ENCODE measurements around the gene RPL19.

DNA sequence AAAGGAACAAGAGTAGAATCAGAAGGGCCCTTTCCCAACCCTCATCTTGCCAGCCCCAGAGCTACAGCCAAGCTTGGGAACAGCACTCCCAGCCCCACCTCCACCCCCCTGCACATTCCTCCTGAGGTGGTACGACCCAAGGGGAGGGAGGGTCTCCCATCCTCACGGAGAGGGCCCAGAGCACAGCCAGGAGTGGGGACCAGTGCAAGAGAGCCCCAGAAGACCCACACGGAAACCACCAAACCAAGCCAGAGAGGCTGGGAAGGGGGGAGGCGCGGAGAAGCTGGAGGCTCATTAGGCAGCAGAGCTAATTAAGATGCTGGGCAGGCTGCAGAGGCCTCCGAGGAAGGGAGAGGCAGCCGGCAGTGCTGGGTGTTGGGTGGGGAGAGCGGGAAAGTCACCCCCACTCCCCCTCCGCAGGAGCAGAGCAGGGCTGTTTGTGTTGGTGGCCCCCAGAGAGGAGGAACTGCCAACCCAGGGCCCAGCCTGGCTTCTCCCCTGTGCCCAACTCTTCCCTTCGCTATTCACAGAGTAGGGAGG is 5.0 kb upstream of the RPL19 start:
- TF ChIP-seq EZH2 (IDR thresholded peaks at IDR 0.05), result no peak
- no peak for TF ChIP-seq POLR2AphosphoS5 (IDR thresholded peaks at IDR 0.05; ENCODE audit: borderline replicate concordance, low read depth, low read length)

All from SK-N-MC (cell line).